Transverse colon (tissue), 3 donors: Measurements from ENCODE around the gene ABCE1.

Experiments
- POLR2A ChIP-seq: fragments of 450-650 bp; IDR thresholded peaks from one replicate; pipeline ENCODE4 v1.6.1; 2016; ENCODE audit warnings: antibody characterized with exemption, mild to moderate bottlenecking, moderate library complexity
- TF ChIP-seq, protein P1 (sequence below), 5 experiments: fragments of 200-600 bp in 3 of 5; fragments of 450-650 bp in 2 of 5; sonication (generic) in 3 of 5; IDR thresholded peaks; 1 replicate in 2 of 5; 2 replicates in 3 of 5; pipeline ENCODE4 v1.5.1; 2016 to 2017; ENCODE audit warnings: antibody characterized with exemption in 5 of 5, inconsistent platforms in 3 of 5, mild to moderate bottlenecking in 2 of 5, moderate library complexity in 1 of 5

DNA sequence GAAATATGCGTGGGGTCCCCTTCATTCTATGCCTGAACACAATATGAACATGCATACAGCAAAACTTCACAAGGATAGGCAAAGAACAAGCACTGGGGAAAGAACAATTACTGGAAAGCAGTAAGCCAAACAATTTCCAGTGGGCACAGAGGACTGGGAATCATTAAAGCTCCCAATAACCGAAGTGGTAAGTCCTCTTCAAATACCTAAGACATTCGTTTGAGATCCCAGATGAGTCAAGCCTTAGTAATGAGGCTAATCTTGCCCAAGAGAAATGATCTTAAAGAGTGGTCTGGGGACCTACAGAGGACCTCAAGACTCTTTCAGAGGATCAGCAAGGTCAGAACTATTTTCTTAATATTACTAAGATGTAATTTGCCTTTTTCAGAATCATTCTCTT lies 28.8 kb upstream of the ABCE1 start:
- TF ChIP-seq, protein P1, sequence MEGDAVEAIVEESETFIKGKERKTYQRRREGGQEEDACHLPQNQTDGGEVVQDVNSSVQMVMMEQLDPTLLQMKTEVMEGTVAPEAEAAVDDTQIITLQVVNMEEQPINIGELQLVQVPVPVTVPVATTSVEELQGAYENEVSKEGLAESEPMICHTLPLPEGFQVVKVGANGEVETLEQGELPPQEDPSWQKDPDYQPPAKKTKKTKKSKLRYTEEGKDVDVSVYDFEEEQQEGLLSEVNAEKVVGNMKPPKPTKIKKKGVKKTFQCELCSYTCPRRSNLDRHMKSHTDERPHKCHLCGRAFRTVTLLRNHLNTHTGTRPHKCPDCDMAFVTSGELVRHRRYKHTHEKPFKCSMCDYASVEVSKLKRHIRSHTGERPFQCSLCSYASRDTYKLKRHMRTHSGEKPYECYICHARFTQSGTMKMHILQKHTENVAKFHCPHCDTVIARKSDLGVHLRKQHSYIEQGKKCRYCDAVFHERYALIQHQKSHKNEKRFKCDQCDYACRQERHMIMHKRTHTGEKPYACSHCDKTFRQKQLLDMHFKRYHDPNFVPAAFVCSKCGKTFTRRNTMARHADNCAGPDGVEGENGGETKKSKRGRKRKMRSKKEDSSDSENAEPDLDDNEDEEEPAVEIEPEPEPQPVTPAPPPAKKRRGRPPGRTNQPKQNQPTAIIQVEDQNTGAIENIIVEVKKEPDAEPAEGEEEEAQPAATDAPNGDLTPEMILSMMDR (IDR thresholded peaks at IDR 0.05) = no peak
- no peak for TF ChIP-seq POLR2A
